ENCODE measurements around the gene NCK2. TPM values are rescaled to one million over a fixed set of nuclear protein-coding genes. Genes with fewer than 3 reads are reported as not detected.

Gene NCK2
- total RNA-seq, 1 experiment from 2014 or later = 75.4 TPM

GRCh38 chr2:105698820-105699219 is 45.9 kb upstream of the NCK2 start:
- ATAC-seq (no peak), DNase-seq (ENCODE audit: low spot score) (no peak)
- CTCF ChIA-PET = no interaction called here
- Mint-ChIP-seq H3K27me3 (ENCODE audit: low read depth) (no peaks in the 10 kb centered on the region), H3K27ac (no peak overlapping the region), H3K4me1 (no peaks in the 10 kb centered on the region), H3K9me3 (0 out of 2 replicates have a peak, but pooled peaks cover 8% of the 10 kb centered on the region), H3K36me3 (no peaks in the 10 kb centered on the region), H3K4me3 (no peak overlapping the region)
- POLR2A ChIA-PET = no interaction called here
- TF ChIP-seq RELA (CRISPR knock-in tag; IDR thresholded peaks at IDR 0.05; ENCODE audit: borderline replicate concordance) = no peak
- TF ChIP-seq ZMAT4 (CRISPR knock-in tag; IDR thresholded peaks at IDR 0.05) = no peak
- TF ChIP-seq MYBL2 (CRISPR knock-in tag; IDR thresholded peaks at IDR 0.05) = no peak
- TF ChIP-seq GTF2I (CRISPR knock-in tag; conservative IDR thresholded peaks at IDR 0.05) = no peak
- no peak for TF ChIP-seq E2F1 (CRISPR knock-in tag; IDR thresholded peaks at IDR 0.05)
- no peak for TF ChIP-seq SMAD3 (CRISPR knock-in tag; IDR thresholded peaks at IDR 0.05; ENCODE audit: borderline replicate concordance)
- no peak for TF ChIP-seq ZBTB43 (CRISPR knock-in tag; IDR thresholded peaks at IDR 0.05)
- TF ChIP-seq ATF2 (CRISPR knock-in tag; IDR thresholded peaks at IDR 0.05; ENCODE audit: borderline replicate concordance, low read depth) = no peak
- no peak for TF ChIP-seq RORB (CRISPR knock-in tag; IDR thresholded peaks at IDR 0.05)
- TF ChIP-seq ZNF396 (CRISPR knock-in tag; IDR thresholded peaks at IDR 0.05; ENCODE audit: borderline replicate concordance) = no peak
- no peak for TF ChIP-seq FOXK1 (CRISPR knock-in tag; IDR thresholded peaks at IDR 0.05)
- no peak for TF ChIP-seq USF1 (CRISPR knock-in tag; IDR thresholded peaks at IDR 0.05)
- TF ChIP-seq TP53 (CRISPR knock-in tag; IDR thresholded peaks at IDR 0.05) = no peak
- TF ChIP-seq AFF4 (CRISPR knock-in tag; IDR thresholded peaks at IDR 0.05; ENCODE audit: borderline replicate concordance) = no peak

- Mint-ChIP-seq H3K27me3 (ENCODE audit: low read depth) (no peaks in the 10 kb centered on the region), H3K27ac (no peak overlapping the region), H3K36me3 (no peaks in the 10 kb centered on the region), H3K9me3 (no peaks in the 10 kb centered on the region), H3K4me3 (no peak overlapping the region), H3K4me1 (no peaks in the 10 kb centered on the region)
- ATAC-seq (no peak), DNase-seq (ENCODE audit: low spot score) (no peak)
- CTCF ChIA-PET = no interaction called here
- POLR2A ChIA-PET = no interaction called here
- TF ChIP-seq RORB (CRISPR knock-in tag; IDR thresholded peaks at IDR 0.05) (no peak), ZNF512 (CRISPR knock-in tag; IDR thresholded peaks at IDR 0.05; ENCODE audit: borderline replicate concordance) (no peak), ZMAT4 (CRISPR knock-in tag; IDR thresholded peaks at IDR 0.05) (no peak), PRRX2 (CRISPR knock-in tag; IDR thresholded peaks at IDR 0.05) (no peak), ZNF121 (CRISPR knock-in tag; IDR thresholded peaks at IDR 0.05) (no peak), GABPB1 (CRISPR knock-in tag; IDR thresholded peaks at IDR 0.05) (no peak), ATF3 (CRISPR knock-in tag; conservative IDR thresholded peaks at IDR 0.05) (no peak), STAT6 (CRISPR knock-in tag; conservative IDR thresholded peaks at IDR 0.05; ENCODE audit: low read depth) (no peak), USF1 (CRISPR knock-in tag; IDR thresholded peaks at IDR 0.05) (no peak)
These were observed 43.7 kb upstream of the NCK2 start for GRCh38 chr2:105701042-105701441.

Data from WTC11 (cell line).